Measurements from ENCODE around the gene EYA2. TPM values are rescaled to one million over a fixed set of nuclear protein-coding genes. Genes with fewer than 3 reads are reported as not detected.

The EYA2 gene
- total RNA-seq, 1 experiment from 2014 or later, result 0.25 TPM

GRCh38 chr20:47187450-47188195, 293.0 kb downstream of the EYA2 start:
- no peak for DNase-seq
- Mint-ChIP-seq H3K36me3 (ENCODE audit: insufficient read depth, unreplicated experiment) (peaks cover 5% of the 10 kb centered on the region), H3K4me1 (ENCODE audit: low read depth, unreplicated experiment) (no peaks in the 10 kb centered on the region), H3K27me3 (ENCODE audit: insufficient read depth, unreplicated experiment) (no peaks in the 10 kb centered on the region), H3K27ac (ENCODE audit: unreplicated experiment) (no peak overlapping the region), H3K4me3 (ENCODE audit: unreplicated experiment) (no peak overlapping the region), H3K9me3 (ENCODE audit: unreplicated experiment) (no peaks in the 10 kb centered on the region)
- no TSS peak for BruUV-seq (replicated peaks)
- ChIA-PET CTCF (interaction anchor here (1.2 kb wide), 1 partner anchor 9 kb away, joined by 6 read pairs; no protein-coding TSS in a partner anchor), POLR2A (no interaction called here)
- no peak overlapping the region for H3K4me3 ChIP-seq (ENCODE audit: low read depth, low read length)
- no peaks in the 10 kb centered on the region for H3K36me3 ChIP-seq (ENCODE audit: control insufficient read depth, insufficient read depth, low read length)
- TF ChIP-seq CTCF (IDR thresholded peaks at IDR 0.05; ENCODE audit: insufficient read depth in 1 of 2, low read depth in 1 of 2, low read length in 1 of 2, severe bottlenecking in 1 of 2, unreplicated experiment in 1 of 2), result no peak
- H3K4me1 ChIP-seq, result no peaks in the 10 kb centered on the region
- H3K27me3 ChIP-seq (replicated peaks; ENCODE audit: control insufficient read depth, insufficient read depth, low read length), result no peaks in the 10 kb centered on the region
- no peaks in the 10 kb centered on the region for H3K9me3 ChIP-seq
- intact Hi-C loops (cut with micrococcal nuclease; ENCODE audit: unreplicated experiment), result no loop called here

- no peaks in the 10 kb centered on the region for H3K4me1 Mint-ChIP-seq (ENCODE audit: low read depth, unreplicated experiment)
- intact Hi-C loops (cut with micrococcal nuclease; ENCODE audit: unreplicated experiment), result no loop called here
- no peak overlapping the region for H3K4me3 Mint-ChIP-seq (ENCODE audit: unreplicated experiment)
- H3K27me3 Mint-ChIP-seq (ENCODE audit: insufficient read depth, unreplicated experiment), result no peaks in the 10 kb centered on the region
- no TSS peak for BruUV-seq (replicated peaks)
- no peaks in the 10 kb centered on the region for H3K27me3 ChIP-seq (replicated peaks; ENCODE audit: control insufficient read depth, insufficient read depth, low read length)
- CTCF ChIA-PET, result no interaction called here
- no peak for DNase-seq
- no peaks in the 10 kb centered on the region for H3K36me3 ChIP-seq (ENCODE audit: control insufficient read depth, insufficient read depth, low read length)
- no peak overlapping the region for H3K4me3 ChIP-seq (ENCODE audit: low read depth, low read length)
- TF ChIP-seq CTCF (IDR thresholded peaks at IDR 0.05; ENCODE audit: insufficient read depth in 1 of 2, low read depth in 1 of 2, low read length in 1 of 2, severe bottlenecking in 1 of 2, unreplicated experiment in 1 of 2), result no peak
- H3K9me3 Mint-ChIP-seq (ENCODE audit: unreplicated experiment), result no peaks in the 10 kb centered on the region
- POLR2A ChIA-PET, result no interaction called here
- no peaks in the 10 kb centered on the region for H3K4me1 ChIP-seq
- H3K27ac Mint-ChIP-seq (ENCODE audit: unreplicated experiment), result no peak overlapping the region
- H3K9me3 ChIP-seq, result no peaks in the 10 kb centered on the region
- H3K36me3 Mint-ChIP-seq (ENCODE audit: insufficient read depth, unreplicated experiment), result no peaks in the 10 kb centered on the region
Measured at GRCh38 chr20:47188540-47188939, 293.9 kb downstream of the EYA2 start.

GRCh38 chr20:47189060-47189459, 294.4 kb downstream of the EYA2 start:
- Histone ChIP-seq H3K9me3 (no peaks in the 10 kb centered on the region), H3K4me1 (no peaks in the 10 kb centered on the region), H3K36me3 (ENCODE audit: control insufficient read depth, insufficient read depth, low read length) (no peaks in the 10 kb centered on the region), H3K4me3 (ENCODE audit: low read depth, low read length) (no peak overlapping the region), H3K27me3 (replicated peaks; ENCODE audit: control insufficient read depth, insufficient read depth, low read length) (no peaks in the 10 kb centered on the region)
- BruUV-seq (replicated peaks), result no TSS peak
- H3K4me1 Mint-ChIP-seq (ENCODE audit: low read depth, unreplicated experiment), result no peaks in the 10 kb centered on the region
- intact Hi-C loops (cut with micrococcal nuclease; ENCODE audit: unreplicated experiment), result no loop called here
- H3K27me3 Mint-ChIP-seq (ENCODE audit: insufficient read depth, unreplicated experiment), result no peaks in the 10 kb centered on the region
- H3K36me3 Mint-ChIP-seq (ENCODE audit: insufficient read depth, unreplicated experiment), result no peaks in the 10 kb centered on the region
- no peaks in the 10 kb centered on the region for H3K9me3 Mint-ChIP-seq (ENCODE audit: unreplicated experiment)
- TF ChIP-seq CTCF (IDR thresholded peaks at IDR 0.05; ENCODE audit: insufficient read depth in 1 of 2, low read depth in 1 of 2, low read length in 1 of 2, severe bottlenecking in 1 of 2, unreplicated experiment in 1 of 2), result no peak
- CTCF ChIA-PET, result no interaction called here
- no peak overlapping the region for H3K27ac Mint-ChIP-seq (ENCODE audit: unreplicated experiment)
- H3K4me3 Mint-ChIP-seq (ENCODE audit: unreplicated experiment), result no peak overlapping the region
- no peak for DNase-seq
- POLR2A ChIA-PET, result interaction anchor here (0.6 kb wide), 1 partner anchor 739 kb away, joined by 4 read pairs; no protein-coding TSS in a partner anchor

Data from Caco-2 (cell line).